Limb (tissue), 2 donors: ENCODE data around the gene GORASP1.
"Not testable (repeated sequence)": the region's sequence is repeated elsewhere in the genome, so short reads cannot be mapped to it uniquely, and the experiment has no call there.

Source experiments
- DNase-seq, 2 donors: peaks; one replicate each; pipeline ENCODE4 v3.0.0-alpha.2; 2016; ENCODE audit errors: extremely low spot score in 2 of 2

Gene GORASP1

GRCh38 chr3:39067286-39067685 is 40.1 kb downstream of the GORASP1 start:
- DNase-seq: no peak

GRCh38 chr3:39065197-39065596 is 42.2 kb downstream of the GORASP1 start:
- no peak for DNase-seq

GRCh38 chr3:39064646-39065045 is 42.8 kb downstream of the GORASP1 start:
- DNase-seq: no peak

GRCh38 chr3:39063143-39063542 is 44.3 kb downstream of the GORASP1 start:
- no peak for DNase-seq

- DNase-seq: no peak
Observed at GRCh38 chr3:39062180-39062579, 45.2 kb downstream of the GORASP1 start.

- not testable (repeated sequence) for DNase-seq
Observed at GRCh38 chr3:39061228-39061627, 46.2 kb downstream of the GORASP1 start.

- no peak for DNase-seq
Observed at GRCh38 chr3:39056151-39056550, 51.3 kb downstream of the GORASP1 start.

GRCh38 chr3:39053696-39054095 is 53.7 kb downstream of the GORASP1 start:
- no peak for DNase-seq

GRCh38 chr3:39052583-39052982 is 54.8 kb downstream of the GORASP1 start:
- DNase-seq: no peak

- peak; percentile 94 to 96 for DNase-seq
Observed at GRCh38 chr3:39051649-39052561, 55.5 kb downstream of the GORASP1 start, which contains the start of the genes SCN11A and WDR48. TSS of gene SCN11A (minus strand) at chr3:39051944. CDS start at chr3:38950362, 101,582 bp downstream. TSS of gene WDR48 (plus strand) at chr3:39052016. CDS start at chr3:39052026, 10 bp downstream.

- DNase-seq: no peak
Observed at GRCh38 chr3:39050029-39050428, 57.4 kb downstream of the GORASP1 start.
